ENCODE results near the gene ELFN2.

ELFN2 gene

GRCh38 chr22:37426706-37427134, 559 bp downstream of the ELFN2 start:
- no peak for DNase-seq

DNA sequence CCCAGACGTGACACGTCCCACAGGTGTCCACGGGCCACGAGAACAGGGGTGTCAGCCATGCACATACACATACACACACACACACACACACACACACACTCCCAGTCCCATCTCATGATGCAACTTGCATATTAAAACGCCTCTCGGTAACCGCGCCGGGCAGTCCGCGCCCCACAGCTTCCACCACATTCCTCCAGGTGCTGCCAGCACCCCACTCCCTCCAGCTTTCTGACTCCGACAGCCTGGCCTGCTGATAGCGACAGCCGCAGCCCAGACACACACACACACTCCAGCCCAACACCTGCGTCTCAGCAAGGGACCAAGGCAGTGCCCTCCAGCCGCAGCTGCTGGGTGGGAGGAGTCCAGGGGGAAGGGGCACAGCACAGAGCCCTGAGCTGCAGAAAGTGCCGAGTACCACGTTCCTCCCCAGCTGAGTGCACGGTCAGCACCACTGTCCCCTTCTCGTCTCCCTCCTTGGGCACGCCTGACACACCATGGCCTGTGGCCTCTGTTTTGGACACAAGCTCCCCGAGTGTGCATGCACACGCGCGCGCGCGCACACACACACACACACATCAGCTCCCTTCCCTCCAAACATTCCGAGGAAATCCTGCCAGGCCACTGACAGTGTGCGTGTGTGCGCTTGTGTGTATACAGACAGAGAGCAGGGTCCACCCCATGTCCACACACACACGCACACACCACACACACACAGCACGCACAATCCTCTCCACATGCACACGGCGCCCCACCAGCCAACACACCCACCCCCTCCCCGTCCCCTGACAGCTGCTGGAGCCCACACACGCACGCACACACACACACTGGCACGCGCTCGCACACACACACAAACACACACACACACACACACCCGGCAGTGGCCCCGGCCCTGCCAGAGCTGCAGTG, 1.2 kb downstream of the ELFN2 start:
- no peak for DNase-seq

DNA sequence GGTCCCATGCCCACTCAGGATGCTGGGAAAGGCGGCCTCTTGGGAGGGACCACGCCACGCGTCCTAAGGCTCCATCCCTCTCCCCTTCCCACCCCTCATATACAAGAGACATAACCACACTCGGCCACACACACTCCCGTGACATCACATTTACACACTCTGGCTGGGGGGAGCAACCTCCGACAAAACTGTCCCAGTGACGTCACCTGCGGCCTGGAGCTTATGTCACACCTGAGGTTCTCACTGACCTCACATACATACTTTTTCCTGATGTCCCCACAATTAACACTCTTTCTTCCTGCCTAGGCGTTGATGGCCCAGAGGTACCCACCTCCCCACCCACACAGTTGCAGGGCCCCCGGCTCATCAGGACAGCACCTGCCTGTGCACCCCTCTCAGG, 1.9 kb downstream of the ELFN2 start:
- DNase-seq, result no peak

- DNase-seq, result no peak
Observed at GRCh38 chr22:37423283-37423682, 4.0 kb downstream of the ELFN2 start.

DNA sequence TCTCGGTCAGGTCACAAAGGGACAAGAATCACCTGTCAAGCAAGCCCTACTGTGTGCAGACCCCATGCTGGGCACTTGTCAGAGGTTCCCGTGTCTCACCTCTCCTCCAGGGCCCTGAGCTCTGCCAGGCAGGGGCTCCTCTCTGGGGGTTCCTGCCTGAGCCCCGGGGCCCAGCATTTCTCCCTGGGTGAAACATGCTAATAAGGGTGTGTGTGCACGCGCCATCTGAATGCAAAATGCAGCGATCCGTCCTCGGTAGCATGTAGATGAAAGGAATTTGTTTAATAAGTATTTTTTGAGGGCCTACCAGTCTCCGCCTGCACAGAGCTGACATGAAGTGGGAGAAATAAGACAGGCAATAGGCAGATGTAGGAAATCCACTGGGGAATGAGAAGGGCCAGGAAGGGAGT, 5.8 kb downstream of the ELFN2 start:
- no peak for DNase-seq

DNA sequence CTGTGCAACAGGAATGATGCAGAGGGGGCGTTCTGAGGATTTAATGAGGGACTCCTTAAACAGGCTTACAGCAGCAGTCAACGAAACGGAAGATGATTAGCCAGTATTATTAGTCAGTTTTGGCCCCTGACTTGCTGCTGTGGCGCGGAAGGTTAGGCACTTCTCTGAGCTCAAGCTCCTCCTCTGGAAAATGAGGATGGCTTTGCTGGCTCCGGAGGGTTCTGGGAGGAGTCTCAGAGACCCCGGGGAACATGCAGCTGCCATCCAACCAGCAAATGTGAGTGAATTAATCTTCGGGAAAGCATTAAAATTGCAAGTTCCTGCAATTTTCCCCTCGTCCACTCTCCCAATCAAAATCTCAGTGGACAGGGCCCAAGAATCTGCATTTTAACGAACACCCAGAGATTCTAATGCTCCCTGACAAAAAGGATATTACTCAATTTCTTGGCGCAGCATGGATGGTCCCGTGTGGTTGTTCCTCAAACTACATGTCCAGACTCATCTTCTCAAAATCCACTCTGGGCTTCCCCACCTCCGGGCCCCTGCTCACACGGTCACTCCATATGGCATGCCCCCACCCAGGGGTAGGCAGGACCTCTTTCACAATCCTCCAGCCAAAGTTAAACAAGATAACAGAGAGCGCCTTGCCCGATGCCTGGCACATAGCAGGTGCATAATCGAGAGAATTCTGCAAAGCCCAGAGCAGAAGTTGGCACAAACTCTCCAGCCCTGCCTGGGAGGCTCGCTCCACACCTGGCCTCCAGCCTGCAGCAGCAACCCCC, 6.4 kb downstream of the ELFN2 start:
- DNase-seq, result no peak

GRCh38 chr22:37419969-37420685, 7.2 kb downstream of the ELFN2 start:
- DNase-seq, result peak; percentile 31

GRCh38 chr22:37419370-37419968, 7.8 kb downstream of the ELFN2 start:
- DNase-seq, result no peak

DNA sequence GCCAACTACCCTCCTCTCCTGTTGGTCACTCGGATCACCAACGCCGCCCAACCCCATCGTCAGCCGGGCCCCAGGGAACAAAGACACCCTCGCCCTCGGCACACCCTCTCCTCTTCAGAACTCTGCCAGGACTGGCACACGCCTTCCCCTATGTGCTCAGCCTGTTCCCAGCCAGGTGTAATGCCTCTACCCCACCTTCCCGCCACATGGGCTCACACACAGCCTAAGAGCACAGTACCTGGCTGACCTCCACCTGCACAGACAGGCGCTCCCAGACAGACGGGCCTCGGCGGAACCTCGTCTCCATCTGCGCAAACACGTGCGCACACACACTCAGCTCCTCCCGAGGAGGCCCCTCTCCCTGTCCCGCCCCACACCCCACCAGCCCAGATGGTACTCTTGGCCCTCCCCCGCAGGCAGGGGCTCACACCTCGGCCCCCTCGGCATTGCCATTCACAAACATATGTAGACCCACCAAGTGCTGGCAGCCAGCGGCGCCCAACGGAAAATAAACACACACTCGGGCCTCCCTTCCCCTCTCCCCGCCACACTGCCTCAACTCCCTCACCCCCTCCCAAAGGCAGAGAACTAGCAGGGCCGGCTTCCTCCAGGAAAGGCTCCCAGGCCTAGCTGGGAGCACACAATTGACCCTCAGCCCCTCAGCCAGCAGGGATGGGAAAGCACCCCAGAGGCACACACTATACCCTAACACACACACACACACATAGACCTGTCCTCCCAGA, 8.5 kb downstream of the ELFN2 start:
- DNase-seq, result no peak

DNA sequence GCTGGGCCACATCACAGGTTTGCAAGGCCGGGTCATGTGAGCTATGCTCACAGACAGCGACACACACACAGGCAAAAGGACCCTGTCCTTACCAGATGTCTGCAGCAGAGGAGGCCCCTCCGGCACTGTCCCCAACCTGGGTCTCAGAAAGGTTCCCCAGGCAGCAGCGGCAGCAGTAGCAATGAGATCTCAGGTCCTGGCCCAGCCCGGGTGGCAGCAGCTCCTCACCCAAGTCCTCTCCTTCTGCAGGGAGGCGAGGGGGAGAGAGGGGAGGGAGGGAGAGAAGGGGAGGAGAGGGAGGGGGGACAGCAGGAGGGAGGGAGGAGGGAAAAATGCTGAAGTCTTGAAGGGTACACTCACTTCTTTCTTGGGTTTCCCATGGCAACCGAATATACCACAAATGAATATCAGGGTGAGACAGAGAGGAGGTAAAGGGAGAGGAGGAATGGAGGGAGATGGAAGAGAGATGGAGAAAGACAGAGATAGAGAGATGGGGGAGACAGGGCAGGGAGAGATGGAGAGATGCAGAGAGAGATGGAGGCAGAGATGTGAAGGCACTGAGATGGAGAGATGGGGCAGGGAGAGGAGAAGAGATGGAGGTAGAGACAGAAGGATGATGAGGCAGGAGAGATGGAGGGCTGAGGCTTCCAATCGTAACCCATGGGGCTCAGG, 9.5 kb downstream of the ELFN2 start:
- no peak for DNase-seq

GRCh38 chr22:37417264-37417663, 10.0 kb downstream of the ELFN2 start:
- no peak for DNase-seq

GRCh38 chr22:37416827-37417226, 10.5 kb downstream of the ELFN2 start:
- peak; percentile 38 for DNase-seq

- no peak for DNase-seq
Observed at GRCh38 chr22:37416389-37416788, 10.9 kb downstream of the ELFN2 start.

GRCh38 chr22:37415210-37415609, 12.1 kb downstream of the ELFN2 start:
- DNase-seq, result no peak

DNA sequence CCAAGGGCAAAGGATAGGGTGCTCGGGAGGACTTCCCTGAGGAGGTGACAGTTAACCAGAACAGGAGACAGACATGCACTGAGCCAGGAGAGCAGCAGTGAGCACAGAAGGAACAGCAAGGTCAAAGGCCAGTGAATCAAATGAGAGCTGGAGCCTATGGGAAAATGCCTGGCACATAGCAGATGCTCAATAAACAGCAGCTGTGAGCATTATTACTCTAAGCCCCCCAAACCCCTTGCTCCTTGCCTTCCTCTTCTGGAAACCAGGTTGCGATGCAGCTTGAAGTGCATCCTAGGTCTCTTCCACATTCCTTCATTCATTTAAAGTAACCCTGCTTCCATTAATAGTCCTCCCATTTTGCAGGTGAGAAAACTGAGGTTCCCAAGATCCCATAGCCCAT, 13.0 kb downstream of the ELFN2 start:
- DNase-seq, result no peak

- DNase-seq, result no peak
Observed at GRCh38 chr22:37413546-37413945, 13.7 kb downstream of the ELFN2 start.

DNA sequence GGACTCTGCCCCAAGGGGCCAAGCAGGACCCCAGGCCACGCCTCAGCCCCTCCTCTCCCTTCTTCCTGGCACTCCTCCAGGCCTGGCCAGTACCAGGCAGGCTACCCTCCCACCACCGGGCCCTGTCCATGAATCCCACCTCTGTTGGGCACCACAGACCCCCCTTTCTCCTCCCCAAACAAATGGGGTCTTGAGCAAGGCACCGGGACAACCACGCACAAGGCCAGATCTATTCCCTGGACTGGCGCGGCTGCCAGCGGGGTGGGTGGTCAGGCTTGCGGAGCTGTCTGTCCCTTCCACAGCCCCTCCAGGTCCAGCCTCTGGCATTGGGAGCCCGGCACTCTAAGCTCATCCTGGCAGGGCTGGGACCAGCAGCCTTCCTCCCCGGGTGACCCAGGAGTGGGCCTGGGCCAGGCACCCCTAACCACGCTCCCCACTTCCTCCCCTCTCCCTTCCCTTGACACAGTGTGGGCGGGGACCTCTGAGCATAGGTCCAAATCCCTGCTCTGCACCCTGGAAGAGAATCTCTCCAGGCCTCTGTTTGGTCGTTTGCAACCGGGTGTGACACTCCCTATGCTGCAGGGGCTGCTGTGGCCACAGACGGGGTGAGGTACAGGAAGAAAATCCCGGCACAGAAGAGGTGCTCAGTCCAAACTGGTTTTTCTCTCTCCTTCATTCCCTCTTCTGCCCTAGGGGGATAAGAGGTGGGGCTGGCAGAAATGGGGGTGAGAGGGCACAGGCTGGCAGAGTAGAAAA, 14.6 kb downstream of the ELFN2 start:
- no peak for DNase-seq

GRCh38 chr22:37411655-37412054, 15.6 kb downstream of the ELFN2 start:
- DNase-seq, result no peak

DNA sequence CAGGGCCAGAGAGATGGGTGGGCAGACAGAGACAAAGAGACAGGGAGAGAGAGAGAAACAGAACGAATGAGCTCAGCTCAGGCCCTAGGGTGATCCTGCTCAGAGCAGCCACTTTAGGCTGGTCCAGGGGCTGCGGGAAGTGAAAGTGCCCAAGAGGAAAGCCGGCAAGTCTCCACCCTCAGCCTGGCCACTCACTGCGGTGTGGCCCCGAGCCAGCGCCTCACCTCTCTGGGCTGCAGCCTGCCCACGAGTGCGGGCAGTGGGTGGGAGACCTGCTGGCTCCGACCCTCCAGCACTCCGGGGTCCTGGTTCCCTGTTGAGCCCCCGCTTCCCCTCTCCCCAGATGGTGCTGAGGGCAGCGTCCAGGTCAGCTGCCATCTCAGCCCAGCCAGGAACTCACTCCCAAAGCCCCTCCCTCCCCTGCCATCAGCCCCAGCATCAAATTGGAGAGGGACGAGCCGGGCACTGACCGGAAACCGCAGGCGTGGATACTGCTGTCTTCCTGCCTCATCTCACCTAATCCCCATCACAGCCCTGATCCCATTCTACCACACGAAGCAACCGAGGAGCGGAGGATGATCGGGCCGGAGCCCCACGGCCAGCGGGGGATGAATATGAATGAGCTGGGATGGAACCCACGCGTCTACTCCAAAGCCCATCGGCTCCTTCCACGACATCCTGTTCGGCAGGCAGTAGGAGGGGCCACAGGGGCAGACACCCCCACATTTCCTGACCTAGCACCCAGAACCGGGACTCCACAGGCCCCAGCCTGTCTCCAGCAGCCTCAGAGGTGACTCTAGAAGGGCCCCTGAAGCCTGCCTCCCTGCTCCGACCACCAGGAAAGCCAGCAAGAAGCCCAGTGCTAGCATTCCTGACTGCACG, 16.9 kb downstream of the ELFN2 start:
- no peak for DNase-seq

Data from activated T-cell treated with anti-CD3 and anti-CD28 coated beads, Interleukin-2, amount 50 U/mL, for 1 hour (primary cell).